Subcutaneous abdominal adipose tissue (tissue), 5 donors: Measurements from ENCODE around the gene BLTP2.
A peak's percentile ranks its signal among the peaks of the same experiment; 100 is the strongest.
"Not testable (repeated sequence)": the region's sequence is repeated elsewhere in the genome, so short reads cannot be mapped to it uniquely, and the experiment has no call there.

ENCODE experiments used
- H3K27ac ChIP-seq: one replicate; pipeline ENCODE4 v1.7.0; 2013; ENCODE audit warnings: low read depth, mild to moderate bottlenecking, inconsistent platforms, low read length, moderate library complexity
- H3K27me3 ChIP-seq, 5 donors: one replicate each; pipeline ENCODE4 v1.7.0; 2013; ENCODE audit warnings: low read length in 5 of 5, inconsistent platforms in 1 of 5; ENCODE audit not compliant: control insufficient read depth in 5 of 5, insufficient read depth in 4 of 5
- H3K36me3 ChIP-seq, 5 donors: one replicate each; pipeline ENCODE4 v1.7.0; 2013; ENCODE audit warnings: low read length in 5 of 5; ENCODE audit not compliant: control insufficient read depth in 5 of 5, insufficient read depth in 5 of 5
- H3K4me1 ChIP-seq, 5 donors: one replicate each; pipeline ENCODE4 v1.7.0; 2013; ENCODE audit warnings: low read length in 5 of 5, mild to moderate bottlenecking in 3 of 5, moderate library complexity in 1 of 5; ENCODE audit not compliant: control insufficient read depth in 5 of 5, insufficient read depth in 5 of 5
- H3K4me3 ChIP-seq, 5 donors: one replicate each; pipeline ENCODE4 v1.7.0; 2013; ENCODE audit warnings: low read length in 5 of 5, low read depth in 1 of 5
- H3K9ac ChIP-seq, 5 donors: one replicate each; pipeline ENCODE4 v1.7.0; 2013; ENCODE audit warnings: low read length in 5 of 5, mild to moderate bottlenecking in 4 of 5, moderate library complexity in 3 of 5
- H3K9me3 ChIP-seq, 5 donors: one replicate each; pipeline ENCODE4 v1.7.0; 2013; ENCODE audit warnings: low read length in 5 of 5; ENCODE audit not compliant: control insufficient read depth in 5 of 5
- donor health status: healthy.
- donor health status: healthy.
- donor health status: healthy.
- donor health status: healthy.
- donor health status: healthy.

Gene BLTP2

GRCh38 chr17:28612531-28612930 is 32.4 kb downstream of the BLTP2 start:
- no peaks in the 10 kb centered on the region for H3K27me3 ChIP-seq
- H3K4me3 ChIP-seq, result no peak overlapping the region
- H3K9ac ChIP-seq, result no peak overlapping the region
- no peaks in the 10 kb centered on the region for H3K9me3 ChIP-seq
- peaks cover 22 to 62% (median 46%) of the 10 kb centered on the region in 5 donors for H3K36me3 ChIP-seq
- H3K4me1 ChIP-seq, result peaks cover 0 to 8% (median 4%) of the 10 kb centered on the region in 5 donors
- no peak overlapping the region for H3K27ac ChIP-seq

GRCh38 chr17:28610376-28610775 is 34.6 kb downstream of the BLTP2 start:
- Histone ChIP-seq H3K9me3 (no peaks in the 10 kb centered on the region), H3K27me3 (no peaks in the 10 kb centered on the region), H3K36me3 (peaks cover 8 to 40% (median 24%) of the 10 kb centered on the region in 5 donors), H3K4me3 (no peak overlapping the region), H3K4me1 (peaks cover 0 to 8% (median 4%) of the 10 kb centered on the region in 5 donors), H3K27ac (no peak overlapping the region), H3K9ac (no peak overlapping the region)

- not testable (repeated sequence) for H3K27ac ChIP-seq, H3K9ac ChIP-seq, H3K27me3 ChIP-seq, H3K36me3 ChIP-seq, H3K4me3 ChIP-seq, H3K9me3 ChIP-seq
- peaks cover 0 to 13% (median 8%) of the 10 kb centered on the region in 5 donors for H3K4me1 ChIP-seq
Measured at GRCh38 chr17:28604031-28604430, 40.9 kb downstream of the BLTP2 start.

- Histone ChIP-seq H3K4me1 (peaks cover 0 to 23% (median 15%) of the 10 kb centered on the region in 5 donors), H3K36me3 (no peaks in the 10 kb centered on the region), H3K9ac (peak overlapping the region; percentile 84 to 97 (median 94)), H3K9me3 (no peaks in the 10 kb centered on the region), H3K27ac (peak overlapping the region; percentile 98), H3K27me3 (no peaks in the 10 kb centered on the region), H3K4me3 (peak overlapping the region; percentile 80 to 90 (median 86))
Measured at GRCh38 chr17:28599311-28600184, 45.4 kb downstream of the BLTP2 start.

GRCh38 chr17:28598799-28599310 is 46.1 kb downstream of the BLTP2 start, which contains the start of gene SPAG5:
Gene SPAG5, minus strand, starts transcription at chr17:28599025. Its CDS starts 79 bp downstream, at chr17:28598946.
- Histone ChIP-seq H3K9ac (peak within 1 kb of the TSS; percentile 84 to 97 (median 94)), H3K27ac (peak within 1 kb of the TSS; percentile 98), H3K4me1 (peaks cover 0 to 23% (median 15%) of the 10 kb centered on the region in 5 donors), H3K36me3 (no peaks in the 10 kb centered on the region), H3K27me3 (no peaks in the 10 kb centered on the region), H3K9me3 (no peaks in the 10 kb centered on the region), H3K4me3 (peak within 1 kb of the TSS; percentile 80 to 90 (median 86))

GRCh38 chr17:28598389-28598788 is 46.6 kb downstream of the BLTP2 start:
- Histone ChIP-seq H3K9me3 (no peaks in the 10 kb centered on the region), H3K36me3 (no peaks in the 10 kb centered on the region), H3K27me3 (no peaks in the 10 kb centered on the region), H3K9ac (peak overlapping the region in 4 of 5 donors; percentile 59 to 97 (median 89)), H3K4me1 (peaks cover 0 to 23% (median 15%) of the 10 kb centered on the region in 5 donors), H3K4me3 (peak overlapping the region; percentile 68 to 90 (median 86)), H3K27ac (peak overlapping the region; percentile 98)

GRCh38 chr17:28597606-28598383 is 47.2 kb downstream of the BLTP2 start:
- Histone ChIP-seq H3K9me3 (no peaks in the 10 kb centered on the region), H3K27me3 (no peaks in the 10 kb centered on the region), H3K4me3 (peak overlapping the region in 1 of 5 donors; percentile 80), H3K36me3 (no peaks in the 10 kb centered on the region), H3K27ac (no peak overlapping the region), H3K4me1 (peaks cover 0 to 23% (median 15%) of the 10 kb centered on the region in 5 donors), H3K9ac (no peak overlapping the region)
